PC-9 (cell line): Measurements from ENCODE around the gene DGKD. TPM values are rescaled to one million over a fixed set of nuclear protein-coding genes. Genes with fewer than 3 reads are reported as not detected.

ENCODE experiments used
- BruUV-seq: library from RNA; stranded (reverse); fragments of 400-500 nt; replicated peaks from 2 replicates; lab custom pipeline; 2021; lab: Mats Ljungman, UMichigan
- CTCF ChIA-PET: fragments of 300-600 bp; sonication (Branson Sonifier 250); formaldehyde crosslinking; loops from one replicate; lab custom pipeline; 2022; ENCODE audit warnings: antibody characterized with exemption; lab: Charles Lee
- POLR2A ChIA-PET: fragments of 300-600 bp; sonication (Branson Sonifier 250); formaldehyde crosslinking; loops from one replicate; lab custom pipeline; 2022; ENCODE audit warnings: antibody characterized with exemption; ENCODE audit not compliant: unreplicated experiment; lab: Charles Lee
- DNase-seq, 2 experiments: peaks; one replicate each; pipeline versions ENCODE4 v3.0.0 to v3.0.0-alpha.2; 2015 to 2022; ENCODE audit warnings: mixed read lengths in 1 of 2
- H2AFZ ChIP-seq: fragments of 200-600 bp; sonication (generic); 2 replicates; pipeline ENCODE4 v1.8.1; 2017; ENCODE audit warnings: antibody characterized with exemption
- H3F3A ChIP-seq: fragments of 200-600 bp; sonication (generic); 2 replicates; pipeline ENCODE4 v1.8.1; 2017; ENCODE audit warnings: antibody characterized with exemption, mild to moderate bottlenecking, low read depth; ENCODE audit not compliant: insufficient read depth
- H3K27ac ChIP-seq: fragments of 200-600 bp; sonication (generic); 2 replicates; pipeline ENCODE4 v1.6.1; 2016; ENCODE audit warnings: mixed run types
- H3K27me3 ChIP-seq: fragments of 200-600 bp; sonication (generic); 2 replicates; pipeline ENCODE4 v1.6.1; 2016; ENCODE audit warnings: low read depth, mixed run types; ENCODE audit not compliant: insufficient read depth
- H3K36me3 ChIP-seq: fragments of 200-600 bp; sonication (generic); 2 replicates; pipeline ENCODE4 v1.6.1; 2016; ENCODE audit warnings: low read depth, mixed run types
- H3K4me1 ChIP-seq: fragments of 200-600 bp; sonication (generic); replicated peaks from 2 replicates; pipeline ENCODE4 v1.6.1; 2016; ENCODE audit warnings: mixed run types; ENCODE audit not compliant: insufficient read depth
- H3K4me2 ChIP-seq: fragments of 200-600 bp; sonication (generic); 2 replicates; pipeline ENCODE4 v1.6.1; 2017; ENCODE audit warnings: mixed run types
- H3K4me3 ChIP-seq: fragments of 200-600 bp; sonication (generic); 2 replicates; pipeline ENCODE4 v1.6.1; 2016; ENCODE audit warnings: mixed run types
- H3K79me2 ChIP-seq: fragments of 200-600 bp; sonication (generic); 2 replicates; pipeline ENCODE4 v1.6.1; 2017; ENCODE audit warnings: low read depth, mixed run types
- H3K9me2 ChIP-seq: fragments of 200-600 bp; sonication (generic); 2 replicates; pipeline ENCODE4 v1.8.1; 2017; ENCODE audit warnings: mild to moderate bottlenecking; ENCODE audit not compliant: insufficient read depth
- H3K9me3 ChIP-seq: fragments of 200-600 bp; sonication (generic); 2 replicates; pipeline ENCODE4 v1.8.1; 2016; ENCODE audit warnings: low read depth; ENCODE audit not compliant: insufficient read depth
- H4K20me1 ChIP-seq: fragments of 200-600 bp; sonication (generic); 2 replicates; pipeline ENCODE4 v1.8.1; 2017; ENCODE audit not compliant: insufficient read depth
- CTCF ChIP-seq: fragments of 200-600 bp; sonication (generic); conservative IDR thresholded peaks from 2 replicates; pipeline ENCODE4 v1.6.1; 2017; ENCODE audit warnings: mixed run types, antibody characterized with exemption, mild to moderate bottlenecking, moderate library complexity
- EZH2 ChIP-seq: fragments of 200-600 bp; sonication (generic); IDR thresholded peaks from 2 replicates; pipeline ENCODE4 v1.8.0; 2017; ENCODE audit warnings: antibody characterized with exemption, low read depth
- intact Hi-C: fragments of 100-400 bp; cut with micrococcal nuclease; formaldehyde crosslinking; loops from one replicate; pipeline ENCODE4 v1.10.0; 2022; ENCODE audit not compliant: unreplicated experiment
- total RNA-seq: library from RNA; stranded (reverse); gene quantifications from 2 replicates; pipeline ENCODE4 v1.2.3, GENCODE V29; 2021

The DGKD gene
- total RNA-seq, 1 experiment from 2014 or later, result 59.5 TPM

GRCh38 chr2:233441161-233442027 lies 87.1 kb downstream of the DGKD start:
- ChIA-PET CTCF (no interaction called here), POLR2A (interaction anchor here (0.7 kb wide), 2 partner anchors 85 to 267 kb away, joined by 3 to 4 read pairs; no protein-coding TSS in a partner anchor)
- peaks cover 27% of the 10 kb centered on the region for H3K36me3 ChIP-seq
- H3K4me2 ChIP-seq, result no peak overlapping the region
- 0 out of 2 replicates have a peak, but pooled peaks cover 3% of the 10 kb centered on the region for H4K20me1 ChIP-seq
- no peak overlapping the region for H2AFZ ChIP-seq
- H3F3A ChIP-seq, result peaks cover 23% of the 10 kb centered on the region
- no peak overlapping the region for H3K27ac ChIP-seq
- no peak for DNase-seq
- intact Hi-C loops, result loop anchor here (2.0 to 5.0 kb wide), 3 partner anchors 159 to 835 kb away; no protein-coding TSS in a partner anchor
- no peaks in the 10 kb centered on the region for H3K9me3 ChIP-seq
- H3K79me2 ChIP-seq, result 0 out of 2 replicates have a peak, but pooled peaks cover 9% of the 10 kb centered on the region
- no peak overlapping the region for H3K4me3 ChIP-seq
- TF ChIP-seq EZH2 (no peak), CTCF (no peak)
- H3K4me1 ChIP-seq, result no peaks in the 10 kb centered on the region
- no peaks in the 10 kb centered on the region for H3K9me2 ChIP-seq
- no peaks in the 10 kb centered on the region for H3K27me3 ChIP-seq
- no TSS peak for BruUV-seq

DNA sequence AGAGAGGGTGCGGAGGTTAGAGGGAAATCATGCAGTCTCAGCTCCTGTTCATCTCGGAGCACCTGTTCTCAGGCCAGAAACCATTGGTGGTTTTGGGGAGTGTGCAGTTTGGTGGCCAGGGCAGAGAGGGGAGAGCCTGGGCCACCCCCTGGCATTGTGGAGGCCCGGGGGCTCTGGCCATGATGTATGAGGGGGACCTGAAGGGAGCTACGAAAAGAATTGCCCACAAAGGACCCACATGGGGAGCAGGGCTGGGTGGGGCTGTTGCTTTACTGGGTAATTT lies 87.7 kb downstream of the DGKD start:
- BruUV-seq, result no TSS peak
- Histone ChIP-seq H3K36me3 (peaks cover 29% of the 10 kb centered on the region), H2AFZ (no peak overlapping the region), H4K20me1 (0 out of 2 replicates have a peak, but pooled peaks cover 3% of the 10 kb centered on the region), H3K9me2 (no peaks in the 10 kb centered on the region), H3K9me3 (no peaks in the 10 kb centered on the region), H3K4me2 (no peak overlapping the region), H3K79me2 (0 out of 2 replicates have a peak, but pooled peaks cover 9% of the 10 kb centered on the region), H3F3A (peaks cover 23% of the 10 kb centered on the region), H3K27me3 (no peaks in the 10 kb centered on the region), H3K4me1 (no peaks in the 10 kb centered on the region), H3K27ac (no peak overlapping the region), H3K4me3 (no peak overlapping the region)
- CTCF ChIA-PET, result no interaction called here
- intact Hi-C loops, result loop anchor here (2.0 to 5.0 kb wide), 3 partner anchors 160 to 835 kb away; no protein-coding TSS in a partner anchor
- TF ChIP-seq CTCF (no peak), EZH2 (no peak)
- POLR2A ChIA-PET, result interaction anchor here (0.7 kb wide), 2 partner anchors 85 to 266 kb away, joined by 3 to 4 read pairs; no protein-coding TSS in a partner anchor
- DNase-seq, result no peak

DNA sequence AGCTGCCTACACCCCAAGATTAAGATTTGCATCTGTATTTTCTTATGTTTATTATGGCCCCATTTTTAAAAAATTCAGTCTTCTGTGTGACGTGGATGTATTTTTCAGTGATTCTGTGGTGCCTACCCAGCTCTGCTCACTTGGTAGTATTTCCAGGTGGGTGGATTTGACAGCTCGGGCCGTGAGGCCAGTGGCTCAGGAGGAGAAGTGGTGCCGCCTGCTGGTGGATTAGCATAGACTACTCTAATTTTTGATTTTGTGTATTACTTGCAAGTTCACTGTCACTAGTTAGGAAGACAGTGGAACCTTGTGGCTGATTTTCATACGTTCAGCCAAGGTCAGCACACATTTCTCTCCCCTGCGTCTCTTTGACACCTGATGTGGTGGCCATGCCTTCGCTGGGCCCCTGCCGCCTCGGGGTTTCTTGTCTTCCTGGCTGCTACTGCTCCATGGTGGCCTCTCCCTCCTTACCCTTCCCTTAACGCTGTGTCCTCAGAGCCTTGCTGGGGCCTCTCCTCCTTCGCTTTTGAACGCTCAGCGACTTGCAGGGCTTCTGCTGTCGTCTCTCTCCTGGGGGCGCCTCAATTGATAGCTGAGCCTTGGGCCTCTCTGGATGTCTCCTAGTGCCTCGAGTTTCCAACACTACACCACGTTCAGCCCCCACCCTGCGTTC lies 89.4 kb downstream of the DGKD start:
- ChIA-PET POLR2A (interaction anchor here (0.6 kb wide), 1 partner anchor 168 kb away, joined by 4 read pairs; no protein-coding TSS in a partner anchor), CTCF (interaction anchor here (0.6 to 1.6 kb wide), 11 partner anchors 24 to 389 kb away, joined by 3 to 16 read pairs (median 5); no protein-coding TSS in a partner anchor)
- Histone ChIP-seq H3K36me3 (peaks cover 28% of the 10 kb centered on the region), H3F3A (peaks cover 23% of the 10 kb centered on the region), H3K27ac (no peak overlapping the region), H3K4me2 (no peak overlapping the region), H3K27me3 (no peaks in the 10 kb centered on the region), H3K9me3 (no peaks in the 10 kb centered on the region), H4K20me1 (0 out of 2 replicates have a peak, but pooled peaks cover 3% of the 10 kb centered on the region), H3K9me2 (no peaks in the 10 kb centered on the region), H3K79me2 (0 out of 2 replicates have a peak, but pooled peaks cover 9% of the 10 kb centered on the region), H3K4me3 (no peak overlapping the region), H3K4me1 (no peaks in the 10 kb centered on the region), H2AFZ (no peak overlapping the region)
- intact Hi-C loops, result loop anchor here (1.0 to 5.0 kb wide), 7 partner anchors 39 to 837 kb away; no protein-coding TSS in a partner anchor
- peak; percentile 97 for TF ChIP-seq CTCF
- TF ChIP-seq EZH2, result no peak
- no TSS peak for BruUV-seq
- peak; percentile 70 to 85 for DNase-seq
